Astrocyte (in vitro differentiated cells and primary cell): ENCODE measurements around the gene BAHCC1. TPM values are rescaled to one million over a fixed set of nuclear protein-coding genes. Genes with fewer than 3 reads are reported as not detected.

Experiments
- DNase-seq: peaks from one replicate; pipeline ENCODE4 v3.0.0-alpha.2; 2010; ENCODE audit warnings: low read depth
- FAIRE-seq: peaks from 2 replicates; lab custom pipeline; 2011; peaks lifted over from hg19 to GRCh38; lab: Jason Lieb, UNC
- H2AFZ ChIP-seq: 2 replicates; pipeline ENCODE4 v1.6.0; 2012; ENCODE audit warnings: low read depth, low read length, inconsistent platforms
- H3K27ac ChIP-seq: 2 replicates; pipeline ENCODE4 v1.5.1; 2011; ENCODE audit warnings: low read depth, low read length, inconsistent platforms
- H3K27me3 ChIP-seq: 2 replicates; pipeline ENCODE4 v1.6.0; 2011; ENCODE audit warnings: low read length, inconsistent platforms; ENCODE audit not compliant: insufficient read depth
- H3K36me3 ChIP-seq: 2 replicates; pipeline ENCODE4 v1.5.1; 2011; ENCODE audit warnings: low read length, inconsistent platforms; ENCODE audit not compliant: insufficient read depth
- H3K4me1 ChIP-seq: 2 replicates; pipeline ENCODE4 v1.5.1; 2011; ENCODE audit warnings: low read length, inconsistent platforms; ENCODE audit not compliant: insufficient read depth
- H3K4me2 ChIP-seq: 2 replicates; pipeline ENCODE4 v1.6.0; 2012; ENCODE audit warnings: low read length, inconsistent platforms
- H3K4me3 ChIP-seq: 2 replicates; pipeline ENCODE4 v1.5.1; 2011; ENCODE audit warnings: low read depth, mild to moderate bottlenecking, low read length, inconsistent platforms; ENCODE audit not compliant: insufficient read depth
- H3K79me2 ChIP-seq: 2 replicates; pipeline ENCODE4 v1.6.0; 2012; ENCODE audit warnings: mild to moderate bottlenecking, low read length, inconsistent platforms; ENCODE audit not compliant: insufficient read depth
- H3K9ac ChIP-seq: 2 replicates; pipeline ENCODE4 v1.6.0; 2012; ENCODE audit warnings: mild to moderate bottlenecking, low read length, inconsistent platforms
- H3K9me3 ChIP-seq: 2 replicates; pipeline ENCODE4 v1.5.1; 2012; ENCODE audit warnings: low read depth, mild to moderate bottlenecking, low read length, inconsistent platforms; ENCODE audit not compliant: insufficient read depth
- H4K20me1 ChIP-seq: 2 replicates; pipeline ENCODE4 v1.6.0; 2012; ENCODE audit warnings: low read length, inconsistent platforms; ENCODE audit not compliant: insufficient read depth
- H3K27ac Mint-ChIP-seq: one replicate; pipeline ENCODE4 v1.8.0; 2021; ENCODE audit warnings: mild to moderate bottlenecking, mixed read lengths; ENCODE audit not compliant: unreplicated experiment
- H3K27me3 Mint-ChIP-seq: one replicate; pipeline ENCODE4 v1.8.0; 2021; ENCODE audit warnings: low read depth, mixed read lengths; ENCODE audit not compliant: unreplicated experiment
- H3K36me3 Mint-ChIP-seq: one replicate; pipeline ENCODE4 v1.8.0; 2021; ENCODE audit warnings: low read depth, mixed read lengths; ENCODE audit not compliant: unreplicated experiment
- H3K4me1 Mint-ChIP-seq: one replicate; pipeline ENCODE4 v1.8.0; 2021; ENCODE audit warnings: low read depth, mixed read lengths; ENCODE audit not compliant: unreplicated experiment
- H3K4me3 Mint-ChIP-seq: one replicate; pipeline ENCODE4 v1.8.0; 2021; ENCODE audit warnings: mild to moderate bottlenecking, moderate library complexity, mixed read lengths; ENCODE audit not compliant: unreplicated experiment
- H3K9me3 Mint-ChIP-seq: one replicate; pipeline ENCODE4 v1.8.0; 2021; ENCODE audit warnings: mild to moderate bottlenecking, mixed read lengths; ENCODE audit not compliant: unreplicated experiment
- CTCF ChIP-seq: IDR thresholded peaks from 2 replicates; pipeline ENCODE4 v1.5.1; 2011; ENCODE audit warnings: low read depth, mild to moderate bottlenecking, inconsistent platforms, low read length, moderate library complexity; ENCODE audit not compliant: insufficient read depth
- EZH2 ChIP-seq: IDR thresholded peaks from 2 replicates; pipeline ENCODE4 v1.6.1; 2012; ENCODE audit warnings: mild to moderate bottlenecking, low read length, inconsistent platforms; ENCODE audit not compliant: insufficient read depth
- total RNA-seq: library from RNA; stranded (reverse); gene quantifications from 2 replicates; pipeline ENCODE4 v1.2.1, GENCODE V29; 2021

The BAHCC1 gene
- total RNA-seq, 1 donor from 2014 or later = 18.5 TPM

- no peaks in the 10 kb centered on the region for H3K27me3 Mint-ChIP-seq
- peak overlapping the region; percentile 98 for H3K27ac Mint-ChIP-seq
- TF ChIP-seq CTCF (no peak), EZH2 (no peak)
- peaks cover 28% of the 10 kb centered on the region for H3K4me1 Mint-ChIP-seq
- peak; percentile 50 for DNase-seq
- Histone ChIP-seq H3K79me2 (peaks cover 79% of the 10 kb centered on the region), H3K4me1 (peaks cover 47% of the 10 kb centered on the region), H2AFZ (peak overlapping the region; percentile 6), H4K20me1 (peaks cover 7% of the 10 kb centered on the region), H3K4me3 (peak overlapping the region; percentile 68), H3K9ac (peak overlapping the region; percentile 90), H3K27me3 (no peaks in the 10 kb centered on the region), H3K4me2 (peak overlapping the region; percentile 96), H3K36me3 (no peaks in the 10 kb centered on the region), H3K27ac (peak overlapping the region; percentile 90), H3K9me3 (no peaks in the 10 kb centered on the region)
- no peaks in the 10 kb centered on the region for H3K36me3 Mint-ChIP-seq
- no peaks in the 10 kb centered on the region for H3K9me3 Mint-ChIP-seq
- no peak for FAIRE-seq
- H3K4me3 Mint-ChIP-seq = peak overlapping the region; percentile 94
These were observed 3.0 kb downstream of the BAHCC1 start for GRCh38 chr17:81398176-81398831.

GRCh38 chr17:81398832-81399411 is 3.7 kb downstream of the BAHCC1 start:
- Histone ChIP-seq H2AFZ (no peak overlapping the region), H3K4me3 (peak overlapping the region; percentile 68), H4K20me1 (peaks cover 7% of the 10 kb centered on the region), H3K4me1 (peaks cover 51% of the 10 kb centered on the region), H3K9me3 (no peaks in the 10 kb centered on the region), H3K27ac (peak overlapping the region; percentile 90), H3K27me3 (no peaks in the 10 kb centered on the region), H3K36me3 (no peaks in the 10 kb centered on the region), H3K79me2 (peaks cover 80% of the 10 kb centered on the region), H3K9ac (peak overlapping the region; percentile 90), H3K4me2 (peak overlapping the region; percentile 96)
- DNase-seq = no peak
- H3K36me3 Mint-ChIP-seq = no peaks in the 10 kb centered on the region
- no peaks in the 10 kb centered on the region for H3K9me3 Mint-ChIP-seq
- TF ChIP-seq CTCF (no peak), EZH2 (no peak)
- H3K27me3 Mint-ChIP-seq = no peaks in the 10 kb centered on the region
- peak overlapping the region; percentile 94 for H3K4me3 Mint-ChIP-seq
- H3K27ac Mint-ChIP-seq = peak overlapping the region; percentile 98
- H3K4me1 Mint-ChIP-seq = peaks cover 32% of the 10 kb centered on the region
- FAIRE-seq = no peak
